ENCODE results near the gene SLC16A13. TPM values are rescaled to one million over a fixed set of nuclear protein-coding genes. Genes with fewer than 3 reads are reported as not detected.
A peak's percentile ranks its signal among the peaks of the same experiment; 100 is the strongest.

Gene SLC16A13
- total RNA-seq, 4 donors from 2014 or later: 1.2 to 6.7 (median 4.1) TPM

GRCh38 chr17:7039832-7040231 lies 4.0 kb downstream of the SLC16A13 start:
- WGBS, 2 donors: 92 to 93% methylated on average over 5 of the region's 5 CpGs
- Histone ChIP-seq H3K27me3 (no peaks in the 10 kb centered on the region), H3K4me3 (replicated peaks in 1 of 3) (no peak overlapping the region), H3K4me1 (peaks cover 45 to 73% of the 10 kb centered on the region in 2 donors), H3K36me3 (no peaks in the 10 kb centered on the region), H3K27ac (peak overlapping the region; percentile 51 to 95 (median 87)), H3K9me3 (no peaks in the 10 kb centered on the region)
- intact Hi-C loops (cut with DNase I): loop anchor here (5.0 kb wide), 1 partner anchor 257 kb away; no protein-coding TSS in a partner anchor
- no peak for DNase-seq
- TF ChIP-seq POLR2A (IDR thresholded peaks at IDR 0.05): no peak
- TF ChIP-seq, protein P1, sequence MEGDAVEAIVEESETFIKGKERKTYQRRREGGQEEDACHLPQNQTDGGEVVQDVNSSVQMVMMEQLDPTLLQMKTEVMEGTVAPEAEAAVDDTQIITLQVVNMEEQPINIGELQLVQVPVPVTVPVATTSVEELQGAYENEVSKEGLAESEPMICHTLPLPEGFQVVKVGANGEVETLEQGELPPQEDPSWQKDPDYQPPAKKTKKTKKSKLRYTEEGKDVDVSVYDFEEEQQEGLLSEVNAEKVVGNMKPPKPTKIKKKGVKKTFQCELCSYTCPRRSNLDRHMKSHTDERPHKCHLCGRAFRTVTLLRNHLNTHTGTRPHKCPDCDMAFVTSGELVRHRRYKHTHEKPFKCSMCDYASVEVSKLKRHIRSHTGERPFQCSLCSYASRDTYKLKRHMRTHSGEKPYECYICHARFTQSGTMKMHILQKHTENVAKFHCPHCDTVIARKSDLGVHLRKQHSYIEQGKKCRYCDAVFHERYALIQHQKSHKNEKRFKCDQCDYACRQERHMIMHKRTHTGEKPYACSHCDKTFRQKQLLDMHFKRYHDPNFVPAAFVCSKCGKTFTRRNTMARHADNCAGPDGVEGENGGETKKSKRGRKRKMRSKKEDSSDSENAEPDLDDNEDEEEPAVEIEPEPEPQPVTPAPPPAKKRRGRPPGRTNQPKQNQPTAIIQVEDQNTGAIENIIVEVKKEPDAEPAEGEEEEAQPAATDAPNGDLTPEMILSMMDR (IDR thresholded peaks at IDR 0.05): no peak

- intact Hi-C loops (cut with DNase I): loop anchor here (5.0 kb wide), 1 partner anchor 255 kb away; no protein-coding TSS in a partner anchor
- Histone ChIP-seq H3K36me3 (no peaks in the 10 kb centered on the region), H3K4me1 (peaks cover 38 to 74% of the 10 kb centered on the region in 2 donors), H3K27ac (peak overlapping the region; percentile 49 to 87 (median 80)), H3K4me3 (replicated peaks in 1 of 3) (peak overlapping the region in 1 of 3 donors; percentile 29), H3K27me3 (no peaks in the 10 kb centered on the region), H3K9me3 (no peaks in the 10 kb centered on the region)
- peak; percentile 32 to 34 for DNase-seq
- TF ChIP-seq, protein P1 (IDR thresholded peaks at IDR 0.05): no peak
- no peak for TF ChIP-seq POLR2A (IDR thresholded peaks at IDR 0.05)
- 34 to 81% methylated on average over 11 to 27 of the region's 43 CpGs for WGBS, 2 donors
Observed at GRCh38 chr17:7041607-7042500, 6.0 kb downstream of the SLC16A13 start.

DNA sequence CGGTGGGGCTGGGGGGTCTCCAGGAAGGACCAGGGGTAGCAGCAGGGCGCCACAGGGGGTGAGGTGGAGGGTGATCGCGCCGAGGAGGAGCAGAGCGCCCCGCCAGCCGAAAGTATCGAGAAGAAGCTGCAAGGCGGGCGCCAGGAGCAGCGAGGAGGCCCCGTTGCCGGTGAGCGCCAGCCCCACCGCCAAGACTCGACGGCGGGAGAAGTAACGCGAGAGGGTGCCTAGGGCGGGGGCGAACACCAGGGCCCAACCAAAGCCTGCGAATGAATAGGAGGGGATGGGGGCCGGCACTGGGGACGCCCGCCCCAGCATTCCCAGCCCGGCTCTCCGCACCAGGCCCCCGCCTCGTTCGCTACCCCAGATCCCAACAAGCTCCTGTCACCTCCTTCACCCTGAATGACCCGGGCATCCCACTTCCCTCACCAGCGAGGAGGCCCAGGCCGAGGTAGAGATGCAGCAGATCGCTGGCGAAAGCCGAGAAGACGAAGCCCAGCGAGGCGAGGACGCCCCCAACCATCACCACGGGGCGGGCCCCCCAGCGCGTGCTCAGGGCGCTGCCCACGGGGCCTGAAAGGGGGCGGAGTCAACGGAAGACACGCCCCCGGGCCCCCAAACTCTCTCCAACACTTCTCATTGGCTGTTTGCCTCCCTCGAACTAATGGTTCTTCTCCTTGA lies 6.8 kb downstream of the SLC16A13 start:
- intact Hi-C loops (cut with DNase I): loop anchor here (5.0 kb wide), 1 partner anchor 255 kb away; no protein-coding TSS in a partner anchor

DNA sequence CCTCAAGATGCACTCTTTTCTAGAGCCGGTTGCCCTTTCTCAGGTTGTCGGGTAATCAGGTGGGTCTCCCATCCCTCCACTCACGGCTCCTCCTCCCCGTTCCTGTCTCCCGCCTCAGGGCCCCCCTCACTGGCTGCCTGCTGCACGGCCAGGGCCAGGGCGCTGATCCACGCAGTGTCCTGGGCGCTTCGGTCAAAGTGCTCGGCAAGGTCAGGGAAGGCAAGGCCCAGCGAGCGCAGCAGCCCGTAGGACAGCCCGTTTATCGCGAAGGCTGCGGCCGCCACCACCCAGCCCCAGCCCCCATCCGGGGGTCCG lies 7.3 kb downstream of the SLC16A13 start:
- peak overlapping the region in 2 of 3 donors; percentile 29 to 36 for H3K4me3 ChIP-seq (replicated peaks in 1 of 3)
- H3K36me3 ChIP-seq: no peaks in the 10 kb centered on the region
- 7 to 14% methylated on average over 10 to 13 of the region's 21 CpGs for WGBS, 2 donors
- H3K27me3 ChIP-seq: no peaks in the 10 kb centered on the region
- no peak for TF ChIP-seq POLR2A (IDR thresholded peaks at IDR 0.05)
- TF ChIP-seq, protein P1 (IDR thresholded peaks at IDR 0.05): no peak
- peaks cover 36 to 63% of the 10 kb centered on the region in 2 donors for H3K4me1 ChIP-seq
- peak overlapping the region; percentile 77 to 87 (median 80) for H3K27ac ChIP-seq
- H3K9me3 ChIP-seq: no peaks in the 10 kb centered on the region
- intact Hi-C loops (cut with DNase I): loop anchor here (5.0 kb wide), 1 partner anchor 254 kb away; no protein-coding TSS in a partner anchor
- DNase-seq: peak in 1 of 2 donors; percentile 44

More for the DNA sequence above, 6.8 kb downstream of the SLC16A13 start:
- 23% methylated on average over 36 to 39 of the region's 53 CpGs for WGBS, 2 donors
- Histone ChIP-seq H3K27me3 (no peaks in the 10 kb centered on the region), H3K4me3 (replicated peaks in 1 of 3) (peak overlapping the region in 1 of 3 donors; percentile 29), H3K9me3 (no peaks in the 10 kb centered on the region), H3K27ac (peak overlapping the region; percentile 77 to 87 (median 80)), H3K4me1 (peaks cover 38 to 68% of the 10 kb centered on the region in 2 donors), H3K36me3 (no peaks in the 10 kb centered on the region)
- DNase-seq: peak; percentile 36 to 40
- TF ChIP-seq POLR2A (IDR thresholded peaks at IDR 0.05): no peak
- TF ChIP-seq, protein P1 (IDR thresholded peaks at IDR 0.05): no peak

Data from thyroid gland (tissue), 4 donors.